ENCODE results near the gene KCNQ1OT1. TPM values are rescaled to one million over a fixed set of nuclear protein-coding genes. Genes with fewer than 3 reads are reported as not detected.

The KCNQ1OT1 gene
- polyA plus RNA-seq, 3 donors, result 0.69 to 0.78 (median 0.76) TPM

DNA sequence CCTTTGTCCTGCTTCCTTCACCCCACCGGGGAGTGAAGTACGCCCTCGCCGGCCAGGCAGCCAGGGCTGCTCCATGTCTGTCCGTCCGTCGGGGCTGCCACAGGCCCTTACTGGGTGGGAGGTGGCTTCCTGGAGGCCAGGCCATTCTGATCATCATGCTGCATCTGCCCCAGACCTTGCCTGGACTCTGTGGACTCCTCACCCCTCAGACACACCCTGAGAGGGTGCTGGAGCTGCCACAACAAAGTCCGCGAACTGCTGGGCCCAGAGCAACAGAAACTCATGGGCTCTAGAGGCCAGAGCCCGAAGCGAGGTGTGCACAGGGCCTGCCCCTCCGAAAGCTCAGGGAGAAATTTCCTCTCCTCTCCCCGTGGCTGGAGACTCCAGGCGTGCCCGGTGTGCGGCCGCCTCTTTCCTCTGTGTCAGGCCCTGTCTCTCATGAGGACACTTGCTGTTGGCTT, 124.2 kb downstream of the KCNQ1OT1 start:
- DNase-seq (ENCODE audit: low read depth in 3 of 3, low spot score in 2 of 3), result no peak

DNA sequence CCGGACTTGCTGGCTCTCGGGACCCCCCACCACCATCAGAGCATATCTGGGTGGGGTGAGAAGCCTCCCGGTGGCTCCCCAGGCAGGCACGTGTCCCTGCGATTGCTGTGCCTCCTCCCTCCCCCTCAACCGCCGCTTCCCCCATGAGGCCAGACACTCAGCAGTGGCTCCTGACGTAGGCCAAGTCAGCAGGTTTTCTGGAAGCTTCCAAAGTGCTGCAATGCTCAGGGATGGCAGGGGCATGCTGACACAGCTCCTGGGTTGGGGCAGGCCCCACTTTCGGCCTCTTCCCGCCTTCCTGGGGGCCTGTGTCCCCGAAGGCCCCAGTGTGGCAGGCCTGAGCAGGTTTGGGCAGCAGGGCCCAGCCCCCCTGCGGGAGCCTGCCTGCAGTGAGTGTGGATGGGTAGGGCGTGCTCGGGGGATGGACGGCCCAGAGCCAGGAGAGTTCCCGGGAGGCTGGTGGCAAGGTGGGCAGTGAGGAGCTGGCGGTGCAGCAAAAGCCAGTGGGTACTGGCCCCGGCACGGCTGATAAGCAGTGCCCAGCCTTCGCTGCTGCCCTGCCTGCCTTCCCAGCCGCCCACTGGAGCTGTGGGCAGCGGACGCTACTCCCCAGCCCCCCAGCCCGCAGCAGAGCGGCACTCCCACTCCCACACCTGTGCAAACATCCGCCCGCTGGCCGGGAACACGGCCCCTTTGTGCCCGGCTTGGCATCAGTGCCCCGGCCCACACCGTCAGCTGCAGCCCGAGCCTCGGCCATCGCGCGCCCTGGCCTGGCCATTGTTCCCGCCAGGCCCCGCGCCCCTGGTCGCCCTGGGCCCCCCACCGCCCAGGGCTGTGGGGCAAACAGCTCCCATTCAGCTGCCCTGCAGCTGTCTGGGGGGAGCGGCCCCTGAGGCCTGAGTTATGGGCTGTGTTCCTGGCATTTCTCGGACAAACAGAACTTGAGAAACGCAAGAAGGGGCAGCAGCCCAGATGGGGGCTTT, 125.0 kb downstream of the KCNQ1OT1 start:
- no peak for DNase-seq (ENCODE audit: low read depth in 3 of 3, low spot score in 2 of 3)

DNA sequence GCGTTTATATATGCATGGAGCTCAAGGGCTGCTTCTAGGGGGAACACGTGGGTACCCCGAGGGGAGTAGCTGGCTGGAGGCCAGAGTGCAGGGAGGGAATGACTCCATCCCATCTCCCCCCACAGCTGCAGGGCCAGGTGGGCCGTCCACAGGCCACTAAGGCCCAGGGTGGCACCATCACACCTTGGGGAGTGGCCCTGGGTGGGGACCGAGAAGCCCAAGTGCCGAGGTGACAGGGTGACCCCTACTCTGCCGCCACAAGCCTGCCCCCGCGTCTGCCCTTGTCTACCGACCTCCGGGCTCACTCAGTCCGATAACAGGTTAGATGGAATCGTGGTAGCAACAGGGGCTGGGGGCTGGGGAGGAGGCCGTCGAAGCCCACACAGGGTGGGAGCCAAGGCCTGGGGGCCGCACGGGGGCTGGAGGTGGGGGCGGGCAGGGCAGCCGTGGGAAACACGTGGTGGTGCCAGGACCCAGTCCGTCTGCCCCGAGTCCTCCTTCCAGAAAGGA, 125.7 kb downstream of the KCNQ1OT1 start:
- DNase-seq (ENCODE audit: low read depth in 3 of 3, low spot score in 2 of 3), result no peak

DNA sequence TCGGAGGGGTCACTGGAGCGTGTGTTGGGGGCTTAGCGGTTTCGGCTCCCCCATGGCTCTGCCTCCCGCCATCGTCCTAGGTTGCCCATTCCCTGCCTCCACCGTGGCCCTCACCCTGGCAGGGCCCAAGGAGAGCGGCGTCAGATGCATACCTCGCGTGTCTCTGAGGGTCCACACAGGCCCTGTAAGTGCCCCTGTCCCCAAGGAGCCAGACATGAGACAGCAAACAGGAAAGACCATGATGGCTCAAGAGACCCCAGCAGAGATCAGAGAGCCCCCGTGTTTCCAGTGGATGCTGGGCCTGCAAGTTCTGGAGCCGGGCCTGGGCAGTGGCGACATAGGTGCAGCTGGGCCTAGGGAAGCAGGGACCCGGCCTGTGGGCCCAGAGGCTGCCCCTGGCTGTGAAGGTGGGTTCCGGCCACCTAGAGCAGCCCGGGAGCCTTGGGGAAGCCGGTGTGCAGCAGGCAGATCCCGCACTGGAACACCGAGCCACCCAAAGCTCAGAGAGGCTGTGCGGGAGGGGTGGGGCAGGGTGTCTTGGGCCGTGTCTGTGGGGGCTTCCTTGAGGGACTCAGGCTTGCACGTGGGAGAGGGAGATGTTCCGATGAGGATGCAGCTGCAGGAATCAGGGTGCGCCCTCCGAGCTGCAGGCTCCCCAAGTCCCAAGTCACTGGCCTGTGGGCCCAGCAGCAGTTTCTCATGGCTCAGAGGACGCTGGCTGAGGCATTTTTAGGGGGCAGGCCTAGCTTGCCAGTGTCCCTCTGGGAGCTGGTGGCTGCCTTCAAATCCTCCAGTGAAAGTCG, 126.4 kb downstream of the KCNQ1OT1 start:
- DNase-seq (ENCODE audit: low read depth in 3 of 3, low spot score in 2 of 3), result no peak

DNA sequence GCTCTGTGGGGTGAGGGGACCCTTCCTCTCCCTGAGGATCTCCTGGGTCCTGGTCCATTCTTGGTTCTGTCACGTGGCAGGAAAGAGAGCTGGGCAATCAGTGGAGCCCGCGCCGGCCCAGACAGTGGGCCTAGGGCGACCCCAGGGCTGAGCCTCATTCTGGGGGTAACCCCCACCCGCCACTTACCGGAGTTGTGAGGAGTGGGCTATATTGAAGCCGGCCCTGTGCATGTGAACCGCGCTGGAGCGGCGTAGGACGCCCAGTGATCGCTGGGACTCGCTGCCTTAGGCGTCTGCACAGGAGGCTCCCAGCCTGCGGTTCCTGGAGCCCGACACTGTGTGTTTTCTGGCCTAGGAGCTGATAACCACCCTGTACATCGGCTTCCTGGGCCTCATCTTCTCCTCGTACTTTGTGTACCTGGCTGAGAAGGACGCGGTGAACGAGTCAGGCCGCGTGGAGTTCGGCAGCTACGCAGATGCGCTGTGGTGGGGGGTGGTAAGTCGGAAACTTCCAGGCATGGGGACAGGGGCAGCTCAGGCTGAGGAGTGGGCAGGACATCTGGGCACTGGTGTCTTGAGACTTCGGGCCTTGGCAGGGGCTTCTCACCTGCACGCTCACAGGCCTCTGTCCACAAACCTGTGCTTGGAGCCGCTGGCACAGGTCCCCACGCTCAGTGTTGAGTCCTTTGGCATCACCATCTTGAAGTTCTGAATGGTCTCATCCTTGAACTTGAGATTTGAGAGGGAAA, 127.1 kb downstream of the KCNQ1OT1 start:
- DNase-seq (ENCODE audit: low read depth in 3 of 3, low spot score in 2 of 3), result no peak

DNA sequence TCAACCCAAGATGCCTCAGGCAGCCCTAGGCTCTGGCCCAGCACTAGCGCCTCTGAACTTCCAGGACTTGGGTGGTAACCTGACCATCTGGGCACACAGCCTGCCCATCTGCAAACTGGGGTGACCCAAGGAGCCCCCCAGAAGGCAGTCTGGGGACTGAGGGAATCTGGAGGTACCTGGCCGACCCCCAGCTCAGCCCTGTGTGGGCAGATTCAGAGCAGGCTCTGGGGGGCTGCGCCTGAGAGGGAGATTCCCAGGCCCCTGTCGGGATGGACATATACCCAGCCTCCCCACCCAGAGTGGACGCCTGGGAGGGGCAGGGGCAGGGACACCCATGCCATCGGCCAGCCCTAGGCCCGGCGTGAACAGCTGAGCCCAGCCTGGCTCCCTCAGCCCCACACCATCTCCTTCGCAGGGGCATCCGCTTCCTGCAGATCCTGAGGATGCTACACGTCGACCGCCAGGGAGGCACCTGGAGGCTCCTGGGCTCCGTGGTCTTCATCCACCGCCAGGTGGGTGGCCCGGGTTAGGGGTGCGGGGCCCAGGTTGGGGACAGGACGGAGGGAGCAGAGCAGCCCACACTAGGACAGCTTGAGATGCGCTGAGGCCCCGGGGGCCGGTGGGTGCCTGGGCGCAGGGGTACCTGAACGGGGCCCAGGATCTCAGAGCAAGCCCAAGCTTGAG, 128.1 kb downstream of the KCNQ1OT1 start:
- DNase-seq (ENCODE audit: low read depth in 3 of 3, low spot score in 2 of 3), result no peak

DNA sequence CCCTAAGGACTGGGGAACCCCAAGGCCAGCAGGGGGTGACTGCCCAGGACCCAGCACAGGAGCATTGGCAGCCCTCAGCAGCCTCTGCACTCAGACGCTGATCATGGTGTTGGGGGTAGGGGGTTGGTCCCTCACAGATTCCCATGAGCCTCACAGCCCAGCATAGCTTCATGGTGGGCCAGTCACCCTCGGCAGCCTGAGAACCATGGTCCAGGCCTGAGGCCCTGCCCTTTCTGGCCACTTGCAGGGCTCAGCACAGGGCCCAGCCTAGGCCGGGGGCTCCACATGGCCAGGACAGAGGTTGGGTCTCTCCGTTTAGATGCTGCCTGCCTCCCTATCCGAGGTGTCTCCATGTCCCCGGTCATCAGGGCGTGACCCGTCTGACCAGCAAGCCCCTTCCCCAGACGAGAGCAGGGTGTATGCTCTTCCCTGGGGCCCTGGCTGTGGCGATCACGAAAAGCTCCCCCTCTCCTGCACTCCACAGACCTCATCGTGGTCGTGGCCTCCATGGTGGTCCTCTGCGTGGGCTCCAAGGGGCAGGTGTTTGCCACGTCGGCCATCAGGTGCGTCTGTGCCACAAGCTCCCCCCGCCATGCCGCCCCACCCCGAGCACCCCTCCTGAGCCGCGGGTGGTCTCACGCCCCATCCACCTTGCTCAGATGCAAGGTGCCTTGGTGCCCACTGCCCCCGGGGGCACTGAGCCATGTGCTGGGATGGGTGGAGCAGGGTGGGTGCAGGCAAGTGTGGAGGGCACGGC, 128.8 kb downstream of the KCNQ1OT1 start:
- DNase-seq (ENCODE audit: low read depth in 3 of 3, low spot score in 2 of 3), result no peak

DNA sequence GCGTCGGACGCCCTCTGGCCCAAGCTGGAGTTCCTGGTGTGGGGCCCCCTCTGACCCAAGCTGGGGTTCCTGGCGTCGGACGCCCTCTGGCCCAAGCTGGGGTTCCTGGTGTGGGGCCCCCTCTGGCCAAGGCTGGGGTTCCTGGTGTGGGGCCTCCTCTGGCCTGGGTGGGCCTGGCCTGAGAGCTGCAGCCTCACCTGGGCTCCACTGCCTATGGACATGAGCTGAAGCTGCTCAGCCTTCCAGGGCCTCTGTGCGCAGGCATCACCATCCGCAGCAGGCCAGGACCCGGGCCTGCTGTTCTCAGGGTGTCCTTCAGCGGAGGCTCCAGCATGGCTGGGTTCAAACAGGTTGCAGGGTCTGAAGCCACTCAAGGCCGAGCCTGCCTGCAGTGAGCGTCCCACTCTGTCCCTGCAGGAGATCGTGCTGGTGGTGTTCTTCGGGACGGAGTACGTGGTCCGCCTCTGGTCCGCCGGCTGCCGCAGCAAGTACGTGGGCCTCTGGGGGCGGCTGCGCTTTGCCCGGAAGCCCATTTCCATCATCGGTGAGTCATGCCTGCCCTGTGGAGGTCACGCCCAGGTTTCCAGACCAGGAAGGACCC, 129.5 kb downstream of the KCNQ1OT1 start:
- no peak for DNase-seq (ENCODE audit: low read depth in 3 of 3, low spot score in 2 of 3)

DNA sequence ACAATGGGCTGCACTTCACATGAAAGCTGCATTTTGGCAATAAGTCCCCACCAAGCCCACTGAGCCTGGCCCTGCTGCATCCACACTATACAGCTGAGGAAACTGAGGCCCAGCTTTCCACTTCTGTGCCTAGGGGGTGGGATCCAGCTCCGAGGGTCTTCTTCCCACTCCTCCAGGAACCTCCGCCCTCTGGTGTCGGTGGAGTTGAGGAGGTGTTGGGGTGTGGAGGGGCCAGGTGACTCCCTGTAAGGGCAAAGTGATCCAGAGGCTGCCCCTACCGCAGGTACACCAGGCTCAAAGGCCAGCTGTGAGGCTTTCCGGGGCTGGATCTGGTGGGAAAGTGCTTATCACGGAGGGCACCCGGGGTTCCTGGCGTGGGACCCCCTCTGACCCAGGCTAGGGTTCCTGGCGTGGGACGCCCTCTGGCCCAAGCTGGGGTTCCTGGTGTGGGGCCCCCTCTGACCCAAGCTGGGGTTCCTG, 130.0 kb downstream of the KCNQ1OT1 start:
- DNase-seq (ENCODE audit: low read depth in 3 of 3, low spot score in 2 of 3), result no peak

DNA sequence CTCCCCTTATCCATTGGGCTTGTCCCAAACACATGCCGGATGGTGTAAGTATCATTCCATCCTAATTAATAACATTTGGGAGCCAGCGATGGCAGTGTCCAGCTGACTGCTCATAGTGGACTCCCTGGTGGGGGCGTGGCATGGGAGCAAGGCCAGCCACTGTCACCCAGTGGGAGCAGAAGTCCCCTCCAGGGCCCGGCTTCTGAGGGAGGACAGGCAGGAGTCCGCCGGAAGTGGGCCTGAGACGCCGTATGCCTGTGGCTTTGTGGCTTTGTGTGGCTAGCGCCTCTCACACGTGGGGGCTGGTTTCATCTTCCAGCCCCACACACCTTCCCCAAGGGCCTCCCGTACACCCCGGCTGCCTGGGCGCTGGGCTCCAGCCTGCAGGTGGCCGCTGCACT, 130.5 kb downstream of the KCNQ1OT1 start:
- no peak for DNase-seq (ENCODE audit: low read depth in 3 of 3, low spot score in 2 of 3)

DNA sequence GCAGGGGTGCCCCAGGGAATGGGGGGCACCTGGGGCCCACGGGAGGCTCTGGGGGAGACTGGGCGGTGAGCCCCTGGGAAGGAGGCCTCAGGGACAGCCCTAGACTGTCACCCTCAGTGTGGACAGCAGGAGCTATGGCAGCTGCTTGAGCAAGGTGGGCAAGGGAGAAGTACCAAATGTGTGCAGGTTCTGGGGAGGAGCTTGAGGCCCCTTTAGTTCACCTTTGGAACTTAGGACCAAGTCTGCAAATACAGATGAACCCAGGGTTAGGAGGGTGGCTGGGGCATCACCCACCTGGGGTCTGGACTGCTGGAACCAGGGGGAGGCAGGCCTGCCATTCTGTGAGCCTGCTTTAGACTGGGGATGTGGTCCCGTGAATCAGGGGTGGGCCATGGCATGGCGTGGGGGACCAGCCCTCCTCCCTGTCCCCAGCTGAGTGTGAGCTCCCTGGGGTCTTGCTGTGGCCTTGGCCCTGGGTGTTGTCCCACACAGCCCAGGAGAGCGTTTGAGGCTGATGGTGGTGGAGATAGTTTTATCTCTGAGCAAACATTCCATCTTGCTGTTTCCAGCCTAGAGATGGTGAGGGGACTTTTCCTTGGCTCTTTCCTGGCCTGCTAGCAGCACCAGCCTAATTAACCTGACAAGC, 132.6 kb downstream of the KCNQ1OT1 start:
- DNase-seq (ENCODE audit: low read depth in 3 of 3, low spot score in 2 of 3), result no peak

DNA sequence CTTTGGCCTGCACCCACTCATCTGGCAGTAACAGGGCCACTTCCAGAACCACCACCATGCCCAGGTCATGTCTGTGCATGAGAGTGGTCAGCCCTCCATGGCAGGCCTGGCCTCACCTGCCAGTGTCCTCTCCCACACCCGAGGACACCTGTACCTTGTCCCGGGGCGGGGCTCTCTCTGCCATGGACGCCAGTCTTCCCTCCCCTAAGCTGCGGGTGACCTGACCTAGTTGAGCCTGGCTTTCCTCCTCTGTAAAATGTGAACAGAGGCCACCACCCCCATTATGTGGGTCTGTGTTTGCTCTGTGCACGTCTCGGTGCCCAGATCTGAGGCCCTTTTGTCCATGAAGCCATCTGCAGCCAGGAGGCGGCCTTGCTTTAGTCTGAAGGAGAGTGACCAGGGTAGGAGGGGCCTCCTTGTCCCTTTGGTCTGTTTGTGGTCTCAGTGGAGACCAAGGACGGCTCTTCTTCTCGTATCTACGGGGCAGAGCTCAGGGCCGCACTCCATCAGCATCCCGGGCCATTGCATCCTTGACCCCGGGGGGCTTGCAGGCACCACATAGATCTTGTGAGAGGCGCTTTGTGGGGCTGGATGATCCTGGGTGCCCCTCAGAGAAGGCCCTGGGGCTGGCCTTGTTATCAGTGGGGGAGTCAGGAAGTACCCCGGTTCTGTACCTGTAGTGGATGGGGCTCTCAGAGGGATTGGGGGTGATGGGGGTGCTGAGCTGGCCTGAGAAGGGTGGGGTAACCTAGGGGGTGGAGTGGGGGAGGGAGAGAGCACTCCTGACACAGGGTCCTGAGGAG, 133.4 kb downstream of the KCNQ1OT1 start:
- no peak for DNase-seq (ENCODE audit: low read depth in 3 of 3, low spot score in 2 of 3)

DNA sequence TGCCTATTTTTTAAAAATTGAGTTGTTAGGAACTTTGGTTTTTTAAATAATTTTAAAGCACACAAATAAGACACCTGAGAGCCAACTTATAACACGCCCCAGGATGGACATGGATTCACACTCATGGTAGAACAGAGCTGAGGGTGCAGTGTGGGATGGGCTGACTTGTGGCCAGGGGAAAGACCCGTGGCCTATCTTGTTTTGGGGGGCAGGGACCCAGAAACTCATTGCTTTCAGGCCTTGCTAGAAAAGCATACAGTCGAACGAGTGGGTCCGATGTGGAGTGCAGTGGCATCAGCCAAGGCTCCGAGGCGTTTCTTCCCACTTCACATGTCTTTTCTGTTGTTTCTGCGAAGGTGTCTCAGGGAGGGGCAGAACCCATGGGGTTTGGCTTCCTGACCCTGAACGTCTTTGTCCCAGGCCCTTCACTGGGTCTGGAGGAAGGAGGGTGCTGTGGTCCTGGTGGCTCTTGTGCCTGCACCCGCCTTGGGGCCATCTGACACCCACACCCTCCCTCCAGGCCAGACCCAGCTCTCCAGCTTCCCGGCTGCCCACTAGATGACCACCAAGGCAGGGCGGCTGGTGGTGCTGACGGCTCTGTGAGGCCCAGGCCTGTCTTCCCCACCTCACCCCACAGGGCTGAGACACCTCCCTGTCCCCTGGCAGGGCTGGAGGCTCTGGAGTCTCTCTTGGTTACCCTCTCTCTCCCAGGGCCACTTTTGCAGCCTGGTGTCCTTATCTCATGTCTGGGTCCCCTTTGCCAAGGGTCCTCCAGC, 134.2 kb downstream of the KCNQ1OT1 start:
- DNase-seq (ENCODE audit: low read depth in 3 of 3, low spot score in 2 of 3), result no peak

DNA sequence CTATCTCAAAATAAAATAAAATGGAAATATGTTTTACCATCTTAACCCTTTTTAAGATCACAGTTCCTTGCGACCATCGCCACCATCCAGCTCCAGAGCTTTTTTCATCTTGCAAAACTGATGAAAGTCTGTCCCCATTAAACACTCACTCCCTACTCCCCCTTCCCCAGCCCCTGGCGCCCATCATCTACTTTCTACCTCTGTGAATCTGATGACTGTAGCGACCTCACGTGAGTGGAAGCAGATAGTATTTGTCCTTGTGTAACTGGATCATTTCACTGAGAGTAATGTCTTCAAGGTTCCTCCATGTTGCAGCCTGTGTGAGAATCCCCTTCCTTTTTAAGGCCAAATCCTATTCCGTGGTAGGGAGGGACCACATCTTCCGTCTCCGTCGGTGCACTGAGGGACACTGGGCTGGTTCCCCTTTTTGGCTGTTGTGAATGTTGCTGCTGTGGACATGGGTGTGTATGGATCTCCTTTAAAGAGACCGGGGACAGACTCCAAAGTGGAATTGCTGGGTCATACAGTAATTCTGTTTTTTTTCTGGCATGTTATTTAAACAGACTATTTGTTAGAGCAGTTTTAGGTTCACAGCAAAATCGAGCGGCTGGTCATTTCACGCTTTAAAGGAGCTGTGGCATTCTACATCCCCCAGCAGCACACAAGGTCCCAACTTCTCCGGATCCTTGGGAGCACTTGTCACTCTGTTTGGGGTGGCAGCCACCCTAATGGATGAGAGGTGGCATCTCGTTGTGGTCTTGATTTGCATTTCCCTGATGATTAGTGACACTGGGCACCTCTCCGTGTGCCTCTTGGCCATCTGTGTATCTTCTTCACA, 135.0 kb downstream of the KCNQ1OT1 start:
- DNase-seq (ENCODE audit: low read depth in 3 of 3, low spot score in 2 of 3), result no peak

DNA sequence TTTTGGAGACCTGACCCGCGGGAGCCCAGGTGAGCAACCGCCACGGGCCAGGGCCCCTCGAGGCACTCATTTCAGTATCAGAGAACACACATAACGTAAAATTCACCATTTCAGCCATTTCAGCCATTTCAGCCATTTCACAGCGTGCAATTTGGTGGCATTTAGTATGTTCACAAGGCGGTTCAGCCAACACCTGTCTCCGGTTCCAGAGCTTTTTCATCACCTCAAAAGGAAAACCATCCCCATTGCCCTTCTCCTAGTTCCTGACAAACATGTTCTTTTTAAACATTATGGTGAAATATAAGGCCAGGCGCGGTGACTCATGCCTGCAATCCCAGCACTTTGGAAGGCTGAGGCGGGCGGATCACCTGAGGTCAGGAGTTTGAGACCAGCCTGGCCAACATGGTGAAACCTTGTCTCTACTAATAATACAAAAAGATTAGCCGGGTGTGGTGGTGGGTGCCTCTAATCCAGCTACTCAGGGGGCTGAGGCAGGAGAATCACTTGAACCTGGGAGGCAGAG, 135.7 kb downstream of the KCNQ1OT1 start:
- DNase-seq (ENCODE audit: low read depth in 3 of 3, low spot score in 2 of 3), result no peak
